GM12878 (cell line): ENCODE measurements around the gene SGTA.

Experiments used
- HDAC6 ChIP-seq: fragments of 200-600 bp; sonication (generic); IDR thresholded peaks from one replicate; pipeline ENCODE4 v1.8.0; 2017; ENCODE audit warnings: antibody characterized with exemption; ENCODE audit not compliant: unreplicated experiment
- SIN3A ChIP-seq: IDR thresholded peaks from 2 replicates; pipeline ENCODE4 v1.6.1; 2012; ENCODE audit warnings: low read depth, low read length, improper control_type of control experiment
- SP1 ChIP-seq: IDR thresholded peaks from one replicate; pipeline ENCODE4 v1.6.1; 2011; ENCODE audit warnings: low read depth, low read length
- ZNF274 ChIP-seq: IDR thresholded peaks from one replicate; pipeline ENCODE4 v1.8.0; 2011; ENCODE audit not compliant: insufficient read length, insufficient read depth
- TF ChIP-seq, protein P1 (sequence below), 3 experiments: IDR thresholded peaks in 2 of 3; conservative IDR thresholded peaks in 1 of 3; 2 replicates each; pipeline ENCODE4 v1.5.1; 2011; ENCODE audit warnings: low read depth in 3 of 3, low read length in 3 of 3, mild to moderate bottlenecking in 3 of 3, control low read depth in 2 of 3, moderate library complexity in 2 of 3, inconsistent platforms in 1 of 3, mixed read lengths in 1 of 3; ENCODE audit not compliant: control insufficient read depth in 2 of 3, insufficient read depth in 1 of 3; ENCODE audit errors: extremely low read depth in 1 of 3

DNA sequence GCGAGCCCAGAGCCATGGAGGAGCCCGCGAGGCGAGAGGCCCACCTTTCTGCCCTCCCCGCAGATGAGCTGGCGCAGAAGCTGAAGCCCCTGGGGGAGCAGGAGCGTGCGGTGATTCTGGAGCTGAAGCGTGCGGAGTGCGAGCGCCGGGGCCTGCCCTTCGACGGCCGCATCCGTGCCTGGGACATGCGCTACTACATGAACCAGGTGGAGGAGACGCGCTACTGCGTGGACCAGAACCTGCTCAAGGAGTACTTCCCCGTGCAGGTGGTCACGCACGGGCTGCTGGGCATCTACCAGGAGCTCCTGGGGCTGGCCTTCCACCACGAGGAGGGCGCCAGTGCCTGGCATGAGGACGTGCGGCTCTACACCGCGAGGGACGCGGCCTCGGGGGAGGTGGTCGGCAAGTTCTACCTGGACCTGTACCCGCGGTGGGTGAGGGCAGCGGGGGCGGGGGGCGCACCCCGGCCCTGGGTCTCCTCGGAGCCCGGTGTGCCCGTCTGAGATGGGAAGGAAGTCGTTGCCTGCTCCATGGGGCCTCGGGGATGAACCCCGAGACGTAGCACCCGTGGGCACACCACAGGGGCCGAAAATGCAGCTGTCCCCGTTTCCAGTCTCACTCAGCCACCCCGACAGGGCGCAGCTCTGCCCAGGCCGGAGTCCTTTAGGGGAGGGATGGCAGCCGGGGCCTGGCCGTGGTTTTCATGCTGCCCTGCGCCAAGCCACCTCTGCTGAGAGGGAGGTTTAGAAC lies 24.5 kb upstream of the SGTA start:
- no peak for TF ChIP-seq HDAC6
- TF ChIP-seq, protein P1, sequence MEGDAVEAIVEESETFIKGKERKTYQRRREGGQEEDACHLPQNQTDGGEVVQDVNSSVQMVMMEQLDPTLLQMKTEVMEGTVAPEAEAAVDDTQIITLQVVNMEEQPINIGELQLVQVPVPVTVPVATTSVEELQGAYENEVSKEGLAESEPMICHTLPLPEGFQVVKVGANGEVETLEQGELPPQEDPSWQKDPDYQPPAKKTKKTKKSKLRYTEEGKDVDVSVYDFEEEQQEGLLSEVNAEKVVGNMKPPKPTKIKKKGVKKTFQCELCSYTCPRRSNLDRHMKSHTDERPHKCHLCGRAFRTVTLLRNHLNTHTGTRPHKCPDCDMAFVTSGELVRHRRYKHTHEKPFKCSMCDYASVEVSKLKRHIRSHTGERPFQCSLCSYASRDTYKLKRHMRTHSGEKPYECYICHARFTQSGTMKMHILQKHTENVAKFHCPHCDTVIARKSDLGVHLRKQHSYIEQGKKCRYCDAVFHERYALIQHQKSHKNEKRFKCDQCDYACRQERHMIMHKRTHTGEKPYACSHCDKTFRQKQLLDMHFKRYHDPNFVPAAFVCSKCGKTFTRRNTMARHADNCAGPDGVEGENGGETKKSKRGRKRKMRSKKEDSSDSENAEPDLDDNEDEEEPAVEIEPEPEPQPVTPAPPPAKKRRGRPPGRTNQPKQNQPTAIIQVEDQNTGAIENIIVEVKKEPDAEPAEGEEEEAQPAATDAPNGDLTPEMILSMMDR (IDR thresholded peaks at IDR 0.05 in 2 of 3, conservative IDR thresholded peaks at IDR 0.05 in 1 of 3; ENCODE audit: control insufficient read depth in 2 of 3, extremely low read depth in 1 of 3, insufficient read depth in 1 of 3, low read depth in 3 of 3, low read length in 3 of 3): no peak
- no peak for TF ChIP-seq SP1
- no peak for TF ChIP-seq ZNF274
- TF ChIP-seq SIN3A: no peak
